Esophagus muscularis mucosa (tissue), 3 donors: ENCODE measurements around the gene PTP4A1.

ENCODE experiments used
- POLR2A ChIP-seq: fragments of 450-650 bp; IDR thresholded peaks from one replicate; pipeline ENCODE4 v1.6.1; 2017; ENCODE audit warnings: antibody characterized with exemption, moderate library complexity, mild to moderate bottlenecking, low read depth
- TF ChIP-seq, protein P1 (sequence below), 3 experiments: fragments of 200-600 bp in 2 of 3; fragments of 450-650 bp in 1 of 3; sonication (generic) in 2 of 3; IDR thresholded peaks; one replicate each; pipeline ENCODE4 v1.5.1; 2017 to 2019; ENCODE audit warnings: antibody characterized with exemption in 3 of 3, mild to moderate bottlenecking in 2 of 3, moderate library complexity in 1 of 3

DNA sequence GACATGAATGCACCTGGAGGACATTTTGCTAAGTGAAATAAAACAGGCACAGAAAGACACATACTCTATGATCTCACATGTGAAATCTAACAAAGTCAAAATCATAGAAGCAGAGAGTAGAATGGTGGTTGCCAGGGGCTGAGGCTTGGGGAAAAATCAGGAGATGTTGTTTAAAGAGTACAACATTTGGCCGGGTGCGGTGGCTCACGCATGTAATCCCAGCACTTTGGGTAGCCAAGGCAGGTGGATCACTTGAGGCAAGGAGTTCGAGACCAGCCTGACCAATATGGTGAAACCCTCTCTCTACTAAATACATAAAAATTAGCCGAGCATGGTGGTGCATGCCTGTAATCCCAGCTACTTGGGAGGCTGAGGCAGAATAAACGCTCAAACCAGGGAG, 26.0 kb upstream of the PTP4A1 start:
- TF ChIP-seq, protein P1, sequence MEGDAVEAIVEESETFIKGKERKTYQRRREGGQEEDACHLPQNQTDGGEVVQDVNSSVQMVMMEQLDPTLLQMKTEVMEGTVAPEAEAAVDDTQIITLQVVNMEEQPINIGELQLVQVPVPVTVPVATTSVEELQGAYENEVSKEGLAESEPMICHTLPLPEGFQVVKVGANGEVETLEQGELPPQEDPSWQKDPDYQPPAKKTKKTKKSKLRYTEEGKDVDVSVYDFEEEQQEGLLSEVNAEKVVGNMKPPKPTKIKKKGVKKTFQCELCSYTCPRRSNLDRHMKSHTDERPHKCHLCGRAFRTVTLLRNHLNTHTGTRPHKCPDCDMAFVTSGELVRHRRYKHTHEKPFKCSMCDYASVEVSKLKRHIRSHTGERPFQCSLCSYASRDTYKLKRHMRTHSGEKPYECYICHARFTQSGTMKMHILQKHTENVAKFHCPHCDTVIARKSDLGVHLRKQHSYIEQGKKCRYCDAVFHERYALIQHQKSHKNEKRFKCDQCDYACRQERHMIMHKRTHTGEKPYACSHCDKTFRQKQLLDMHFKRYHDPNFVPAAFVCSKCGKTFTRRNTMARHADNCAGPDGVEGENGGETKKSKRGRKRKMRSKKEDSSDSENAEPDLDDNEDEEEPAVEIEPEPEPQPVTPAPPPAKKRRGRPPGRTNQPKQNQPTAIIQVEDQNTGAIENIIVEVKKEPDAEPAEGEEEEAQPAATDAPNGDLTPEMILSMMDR (IDR thresholded peaks at IDR 0.05), result no peak
- no peak for TF ChIP-seq POLR2A
